Smooth muscle cell (in vitro differentiated cells): ENCODE results near the gene OGDHL. TPM values are rescaled to one million over a fixed set of nuclear protein-coding genes. Genes with fewer than 3 reads are reported as not detected.

Experiments
- DNase-seq: peaks from one replicate; lab custom pipeline; 2025; ENCODE audit not compliant: unreplicated experiment; lab: John Stamatoyannopoulos, UW
- H2AFZ ChIP-seq: fragments of 200-600 bp; sonication (generic); 2 replicates; pipeline ENCODE4 v1.6.0; 2016; ENCODE audit warnings: antibody characterized with exemption, low read depth, mild to moderate bottlenecking
- H3F3A ChIP-seq: fragments of 200-600 bp; sonication (generic); 2 replicates; pipeline ENCODE4 v1.6.0; 2017; ENCODE audit warnings: antibody characterized with exemption, low read depth
- H3K27ac ChIP-seq: fragments of 200-600 bp; sonication (generic); 2 replicates; pipeline ENCODE4 v1.5.1; 2016; ENCODE audit warnings: low read depth, mild to moderate bottlenecking
- H3K27me3 ChIP-seq: fragments of 200-600 bp; sonication (generic); 2 replicates; pipeline ENCODE4 v1.6.1; 2016; ENCODE audit warnings: low read depth, mild to moderate bottlenecking
- H3K36me3 ChIP-seq: fragments of 200-600 bp; sonication (generic); 2 replicates; pipeline ENCODE4 v1.5.1; 2016; ENCODE audit warnings: low read depth
- H3K4me1 ChIP-seq: fragments of 200-600 bp; sonication (generic); 2 replicates; pipeline ENCODE4 v1.5.1; 2016; ENCODE audit warnings: low read depth
- H3K4me2 ChIP-seq: fragments of 200-600 bp; sonication (generic); 2 replicates; pipeline ENCODE4 v1.6.0; 2016; ENCODE audit warnings: mild to moderate bottlenecking
- H3K4me3 ChIP-seq: fragments of 200-600 bp; sonication (generic); 2 replicates; pipeline ENCODE4 v1.5.1; 2016; ENCODE audit warnings: mild to moderate bottlenecking
- H3K79me2 ChIP-seq: fragments of 200-600 bp; sonication (generic); 2 replicates; pipeline ENCODE4 v1.6.0; 2016; ENCODE audit warnings: low read depth, mild to moderate bottlenecking
- H3K9ac ChIP-seq: fragments of 200-600 bp; sonication (generic); 2 replicates; pipeline ENCODE4 v1.6.0; 2016; ENCODE audit warnings: low read depth
- H3K9me3 ChIP-seq: fragments of 200-600 bp; sonication (generic); replicated peaks from 2 replicates; pipeline ENCODE4 v1.5.1; 2016; ENCODE audit warnings: low read depth
- H4K20me1 ChIP-seq: fragments of 200-600 bp; sonication (generic); 2 replicates; pipeline ENCODE4 v1.6.0; 2016; ENCODE audit warnings: low read depth
- WGBS: methylation state at CpG from one replicate; pipeline ENCODE4 v1.1.7; 2016; ENCODE audit warnings: low lambda C conversion rate; 5-methylcytosine and 5-hydroxymethylcytosine counted together
- polyA plus RNA-seq: library from polyadenylated mRNA; unstranded; fragments of >200 nt; fragmentation: Nextera tagmentation; extraction: Ambion mirVana; gene quantifications from 2 replicates; pipeline ENCODE4 v1.2.1, GENCODE V29; 2016
- total RNA-seq: library from RNA; depleted of rRNA; stranded (reverse); fragments of >200 nt; gene quantifications from 2 replicates; pipeline ENCODE4 v1.2.3, GENCODE V29; 2014
- TF ChIP-seq, protein P1 (sequence below): fragments of 200-600 bp; sonication (generic); IDR thresholded peaks from 2 replicates; pipeline ENCODE4 v1.5.1; 2017; ENCODE audit warnings: borderline replicate concordance, mild to moderate bottlenecking, antibody characterized with exemption; ENCODE audit not compliant: insufficient read depth, poor library complexity, severe bottlenecking

Gene OGDHL
- total and polyA plus RNA-seq, 2 experiments from 2014 or later = 1.3 to 1.7 TPM

DNA sequence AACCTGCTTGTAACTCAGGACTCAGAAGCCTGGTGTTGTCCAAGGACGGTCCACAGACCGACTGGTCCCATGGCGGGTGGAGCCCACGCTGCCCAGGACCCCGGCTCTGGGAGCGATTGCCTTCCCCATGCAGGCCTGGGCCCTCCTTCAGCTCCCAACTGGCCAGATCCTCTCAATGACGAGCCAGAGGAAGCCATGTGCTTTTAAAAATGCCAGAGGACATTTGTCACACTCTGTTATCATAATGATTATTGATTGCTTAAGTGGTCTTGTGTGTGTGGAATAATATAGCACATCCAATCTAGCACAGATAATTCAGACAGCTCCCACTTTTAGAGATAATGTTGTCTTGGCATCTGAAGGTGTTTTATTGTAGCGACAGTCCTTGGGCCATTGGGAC is 22.6 kb upstream of the OGDHL start:
- Histone ChIP-seq H3K79me2 (no peaks in the 10 kb centered on the region), H3K9ac (no peak overlapping the region), H3K27ac (no peak overlapping the region), H3F3A (no peaks in the 10 kb centered on the region), H3K36me3 (no peaks in the 10 kb centered on the region), H3K9me3 (no peaks in the 10 kb centered on the region), H2AFZ (no peak overlapping the region), H3K4me3 (no peak overlapping the region), H3K4me2 (no peak overlapping the region), H3K4me1 (no peaks in the 10 kb centered on the region), H3K27me3 (no peaks in the 10 kb centered on the region), H4K20me1 (no peaks in the 10 kb centered on the region)
- no peak for DNase-seq
- TF ChIP-seq, protein P1, sequence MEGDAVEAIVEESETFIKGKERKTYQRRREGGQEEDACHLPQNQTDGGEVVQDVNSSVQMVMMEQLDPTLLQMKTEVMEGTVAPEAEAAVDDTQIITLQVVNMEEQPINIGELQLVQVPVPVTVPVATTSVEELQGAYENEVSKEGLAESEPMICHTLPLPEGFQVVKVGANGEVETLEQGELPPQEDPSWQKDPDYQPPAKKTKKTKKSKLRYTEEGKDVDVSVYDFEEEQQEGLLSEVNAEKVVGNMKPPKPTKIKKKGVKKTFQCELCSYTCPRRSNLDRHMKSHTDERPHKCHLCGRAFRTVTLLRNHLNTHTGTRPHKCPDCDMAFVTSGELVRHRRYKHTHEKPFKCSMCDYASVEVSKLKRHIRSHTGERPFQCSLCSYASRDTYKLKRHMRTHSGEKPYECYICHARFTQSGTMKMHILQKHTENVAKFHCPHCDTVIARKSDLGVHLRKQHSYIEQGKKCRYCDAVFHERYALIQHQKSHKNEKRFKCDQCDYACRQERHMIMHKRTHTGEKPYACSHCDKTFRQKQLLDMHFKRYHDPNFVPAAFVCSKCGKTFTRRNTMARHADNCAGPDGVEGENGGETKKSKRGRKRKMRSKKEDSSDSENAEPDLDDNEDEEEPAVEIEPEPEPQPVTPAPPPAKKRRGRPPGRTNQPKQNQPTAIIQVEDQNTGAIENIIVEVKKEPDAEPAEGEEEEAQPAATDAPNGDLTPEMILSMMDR = no peak
- 68% methylated on average over 8 of the region's 8 CpGs for WGBS

DNA sequence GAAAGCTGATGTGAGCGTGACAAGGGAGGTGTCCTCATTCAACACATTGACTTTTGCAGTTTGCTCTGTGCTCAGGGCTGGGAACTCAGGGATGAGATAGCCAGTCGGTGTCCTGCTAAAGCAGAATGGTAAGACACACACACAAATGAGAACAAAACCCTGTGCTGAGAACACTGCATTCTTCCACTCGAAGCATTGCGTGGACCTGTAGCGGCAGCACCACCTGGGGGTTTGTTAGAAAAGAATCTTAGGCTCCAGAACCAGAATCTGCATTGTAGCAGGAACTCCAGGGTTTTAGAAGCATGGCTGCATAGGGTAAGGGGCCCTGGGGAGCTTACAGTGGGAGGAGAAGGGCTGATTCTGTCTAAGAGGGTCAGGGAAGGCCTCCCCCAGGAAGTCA is 21.5 kb upstream of the OGDHL start:
- 64% methylated on average over 5 of the region's 5 CpGs for WGBS
- TF ChIP-seq, protein P1 = no peak
- H3K4me3 ChIP-seq = no peak overlapping the region

DNA sequence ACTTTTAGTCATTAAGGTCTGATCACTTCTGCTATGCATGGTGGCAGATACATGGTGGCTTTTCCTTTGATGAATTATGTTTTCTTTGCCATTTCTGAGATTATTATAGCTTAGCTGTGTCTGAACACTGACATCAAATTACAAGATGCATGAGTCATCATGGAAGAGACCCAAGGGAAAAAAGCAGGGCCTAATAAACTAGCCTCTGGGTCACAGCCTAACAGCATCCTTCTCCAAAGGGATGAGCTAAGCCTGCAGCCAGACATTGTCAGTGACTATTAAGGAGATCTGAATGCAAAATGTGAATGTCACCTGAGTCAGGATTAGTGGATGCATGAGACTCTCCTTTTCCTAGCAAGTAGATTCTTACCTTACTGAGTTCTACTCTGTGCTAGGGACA is 19.1 kb upstream of the OGDHL start:
- Histone ChIP-seq H3K4me3 (no peak overlapping the region), H3K27ac (no peak overlapping the region), H3K4me1 (no peaks in the 10 kb centered on the region), H2AFZ (no peak overlapping the region), H3K79me2 (no peaks in the 10 kb centered on the region), H3K36me3 (no peaks in the 10 kb centered on the region), H3K4me2 (no peak overlapping the region), H4K20me1 (no peaks in the 10 kb centered on the region), H3F3A (no peaks in the 10 kb centered on the region), H3K27me3 (no peaks in the 10 kb centered on the region), H3K9ac (no peak overlapping the region), H3K9me3 (no peaks in the 10 kb centered on the region)
- DNase-seq = no peak
- TF ChIP-seq, protein P1 = no peak

More for the DNA sequence above, 21.5 kb upstream of the OGDHL start:
- no peaks in the 10 kb centered on the region for H3F3A ChIP-seq
- H3K36me3 ChIP-seq = no peaks in the 10 kb centered on the region
- no peaks in the 10 kb centered on the region for H3K4me1 ChIP-seq
- H3K27ac ChIP-seq = no peak overlapping the region
- H3K9me3 ChIP-seq = no peaks in the 10 kb centered on the region
- H3K27me3 ChIP-seq = no peaks in the 10 kb centered on the region
- no peak overlapping the region for H3K9ac ChIP-seq
- H3K4me2 ChIP-seq = no peak overlapping the region
- H4K20me1 ChIP-seq = no peaks in the 10 kb centered on the region
- DNase-seq = no peak
- no peak overlapping the region for H2AFZ ChIP-seq
- H3K79me2 ChIP-seq = no peaks in the 10 kb centered on the region

DNA sequence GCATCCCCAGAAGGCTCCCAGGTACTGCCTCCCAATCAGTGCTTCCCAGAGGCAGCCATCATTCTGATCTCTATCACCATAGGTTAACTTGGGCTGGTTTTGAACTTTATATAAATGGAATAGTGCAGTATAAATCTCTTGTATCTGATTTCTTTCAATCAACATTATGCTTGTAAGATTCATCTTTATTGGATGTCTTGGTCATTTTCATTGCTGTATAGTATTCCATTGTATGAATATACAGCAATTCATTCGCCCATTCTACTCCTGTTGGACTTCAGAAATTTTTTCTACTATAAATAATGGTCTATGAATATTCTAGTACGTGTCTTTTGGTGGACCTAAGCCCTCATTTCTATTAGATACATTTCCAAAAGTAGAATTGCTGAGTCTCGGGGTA is 16.1 kb upstream of the OGDHL start:
- TF ChIP-seq, protein P1 = no peak
- Histone ChIP-seq H3K27me3 (no peaks in the 10 kb centered on the region), H3K79me2 (no peaks in the 10 kb centered on the region), H3K36me3 (no peaks in the 10 kb centered on the region), H3K9ac (no peak overlapping the region), H2AFZ (no peak overlapping the region), H3F3A (no peaks in the 10 kb centered on the region), H3K4me3 (no peak overlapping the region), H3K4me2 (no peak overlapping the region), H4K20me1 (no peaks in the 10 kb centered on the region), H3K9me3 (no peaks in the 10 kb centered on the region), H3K4me1 (no peaks in the 10 kb centered on the region), H3K27ac (no peak overlapping the region)
- 81% methylated on average over 3 of the region's 3 CpGs for WGBS
- no peak for DNase-seq
